Large intestine (tissue), 12 donors: ENCODE data around the gene PTPN14. TPM values are rescaled to one million over a fixed set of nuclear protein-coding genes. Genes with fewer than 3 reads are reported as not detected.
"Not testable (repeated sequence)": the region's sequence is repeated elsewhere in the genome, so short reads cannot be mapped to it uniquely, and the experiment has no call there.

Source experiments
- DNase-seq, 2 donors: peaks; one replicate each; pipeline versions ENCODE4 v3.0.0 to v3.0.0-alpha.2; 2013
- H3K27ac ChIP-seq: one replicate; pipeline ENCODE4 v1.5.1; 2013; ENCODE audit warnings: low read length
- H3K27me3 ChIP-seq: 2 replicates; pipeline ENCODE4 v1.6.1; 2013; ENCODE audit warnings: low read length; ENCODE audit not compliant: control insufficient read depth, insufficient read depth
- H3K36me3 ChIP-seq: 2 replicates; pipeline ENCODE4 v1.6.1; 2013; ENCODE audit warnings: low read length; ENCODE audit not compliant: control insufficient read depth, insufficient read depth
- H3K4me1 ChIP-seq: one replicate; pipeline ENCODE4 v1.6.1; 2013; ENCODE audit warnings: low read length; ENCODE audit not compliant: control insufficient read depth, insufficient read depth
- H3K4me3 ChIP-seq: one replicate; pipeline ENCODE4 v1.5.1; 2013; ENCODE audit warnings: low read length
- H3K9me3 ChIP-seq: one replicate; pipeline ENCODE4 v1.6.1; 2013; ENCODE audit warnings: mild to moderate bottlenecking, low read depth, low read length, moderate library complexity; ENCODE audit not compliant: control insufficient read depth
- WGBS: methylation state at CpG from one replicate; pipeline ENCODE4 v1.1.5; 2013; ENCODE audit warnings: low lambda C conversion rate; ENCODE audit not compliant: insufficient coverage; 5-methylcytosine and 5-hydroxymethylcytosine counted together
- long read RNA-seq, 11 donors: transcript quantifications; one replicate each; lab custom pipeline, GENCODE V29; 2026
- polyA plus RNA-seq: library from polyadenylated mRNA; unstranded; fragments of 120-200 nt; gene quantifications from one replicate; pipeline ENCODE4 v1.2.1, GENCODE V29; 2013

Gene PTPN14
- 10.2 TPM for polyA plus RNA-seq
- long read RNA-seq, donor 1 = 0 reads
- long read RNA-seq, donor 2 = 0 reads
- long read RNA-seq, donor 3 = 0 reads
- long read RNA-seq, donor 4 = 0 reads
- long read RNA-seq, donor 5 = 0 reads
- long read RNA-seq, donor 6, full-length matches to known transcripts = 1 of 1 reads
- long read RNA-seq, donor 6, partial matches to known transcripts = 0 of 1 reads
- long read RNA-seq, donor 6, other reads (novel, unspliced or antisense) = 0 of 1 reads
- long read RNA-seq, donor 7 = 0 reads
- long read RNA-seq, donor 8, full-length matches to known transcripts = 1 of 1 reads
- long read RNA-seq, donor 8, partial matches to known transcripts = 0 of 1 reads
- long read RNA-seq, donor 8, other reads (novel, unspliced or antisense) = 0 of 1 reads
- long read RNA-seq, donor 9 = 0 reads
- long read RNA-seq, donor 10, full-length matches to known transcripts = 1 of 1 reads
- long read RNA-seq, donor 10, partial matches to known transcripts = 0 of 1 reads
- long read RNA-seq, donor 10, other reads (novel, unspliced or antisense) = 0 of 1 reads
- long read RNA-seq, donor 11 = 0 reads

DNA sequence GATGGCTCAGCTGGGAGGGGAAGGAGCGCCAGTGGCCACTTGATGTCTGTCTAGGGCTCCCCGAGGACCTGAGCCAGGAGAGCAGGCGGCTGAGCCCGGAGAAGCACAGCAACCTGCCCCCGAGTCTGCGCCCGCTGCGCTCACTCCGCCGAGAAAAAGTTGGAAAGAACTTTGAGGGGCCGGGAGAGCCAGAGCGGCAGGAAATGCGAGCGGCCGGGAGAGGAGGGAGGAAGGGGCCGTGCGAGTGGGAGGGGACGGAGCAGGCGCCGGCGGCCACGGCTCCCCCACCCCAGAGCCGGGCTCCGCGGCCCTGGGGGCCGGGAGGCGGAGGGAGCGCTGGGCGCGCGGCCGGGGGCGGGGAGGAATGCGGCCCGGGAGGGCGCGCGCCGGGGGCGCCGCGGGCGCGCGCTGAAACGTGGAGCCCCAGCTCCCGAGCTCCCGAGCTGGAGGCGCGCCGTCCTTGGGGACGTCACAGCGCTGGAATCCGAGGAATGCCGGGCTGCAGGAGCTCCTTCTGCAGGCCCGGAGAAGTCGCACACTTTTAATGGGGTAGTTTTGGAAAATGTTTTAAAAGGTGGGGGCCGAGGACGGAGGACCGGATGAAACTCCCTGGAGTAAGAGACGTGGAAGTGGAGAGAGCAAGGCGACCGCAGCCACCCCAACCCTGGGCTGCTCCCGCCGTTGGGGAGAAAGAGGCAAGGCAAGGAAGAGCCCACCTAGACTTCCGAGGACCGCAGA lies at the start of gene PTPN14:
Gene PTPN14 (minus strand): TSS at position 167 of the 738 bp plus-strand sequence. CDS start 86,799 bp downstream, outside the sequence.
- H3K36me3 ChIP-seq = no peaks in the 10 kb centered on the region
- peak within 1 kb of the TSS; percentile 97 for H3K27ac ChIP-seq
- H3K27me3 ChIP-seq = no peaks in the 10 kb centered on the region
- H3K9me3 ChIP-seq = no peaks in the 10 kb centered on the region
- H3K4me3 ChIP-seq = peak within 1 kb of the TSS; percentile 96
- H3K4me1 ChIP-seq = peaks cover 12% of the 10 kb centered on the region
- no CpG with 5 or more reads among the region's 67 CpGs for WGBS
- DNase-seq = peak; percentile 94 to 96

DNA sequence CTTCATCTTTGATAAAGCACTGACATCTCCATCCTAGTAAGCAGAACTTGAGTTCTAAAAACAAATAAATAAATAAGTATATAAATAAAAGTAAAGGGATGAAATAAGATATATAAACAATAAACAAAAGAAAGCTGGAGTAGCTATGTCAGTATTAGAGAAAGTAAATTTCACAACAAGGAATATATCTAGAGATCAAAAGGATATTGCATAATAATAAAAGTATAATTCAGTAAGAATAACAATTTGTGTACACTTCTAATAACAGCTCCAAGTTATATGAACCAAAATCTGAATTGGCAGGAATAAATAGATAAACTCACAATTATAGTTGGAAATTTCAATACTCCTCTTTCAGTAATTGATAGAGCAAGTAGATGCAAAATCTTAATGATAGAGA lies 41.8 kb upstream of the PTPN14 start:
- Histone ChIP-seq H3K4me1 (no peaks in the 10 kb centered on the region), H3K4me3 (no peak overlapping the region), H3K27ac (no peak overlapping the region), H3K9me3 (no peaks in the 10 kb centered on the region), H3K27me3 (no peaks in the 10 kb centered on the region), H3K36me3 (no peaks in the 10 kb centered on the region)
- DNase-seq = no peak

DNA sequence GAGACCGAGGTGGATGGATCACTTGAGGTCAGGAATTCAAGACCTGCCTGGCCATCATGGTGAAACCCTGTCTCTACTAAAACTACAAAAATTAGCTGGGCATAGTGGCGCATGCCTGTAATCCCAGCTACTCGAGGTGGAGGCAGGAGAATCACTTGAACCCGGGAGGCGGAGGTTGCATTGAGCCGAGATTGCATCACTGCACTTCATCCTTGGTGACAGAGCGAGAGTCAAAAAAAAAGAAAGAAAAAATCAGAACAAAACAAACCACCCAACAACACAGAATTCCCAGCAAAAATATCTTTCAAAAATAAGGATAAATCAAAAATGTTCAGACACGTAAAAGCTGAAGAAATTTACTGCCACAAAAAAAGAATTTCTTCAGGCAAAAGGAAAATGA lies 40.5 kb upstream of the PTPN14 start:
- H3K4me3 ChIP-seq, H3K27ac ChIP-seq, H3K36me3 ChIP-seq, H3K9me3 ChIP-seq, H3K27me3 ChIP-seq, DNase-seq, H3K4me1 ChIP-seq: not testable (repeated sequence)
- WGBS = 100% methylated on average over 1 of the region's 8 CpGs

DNA sequence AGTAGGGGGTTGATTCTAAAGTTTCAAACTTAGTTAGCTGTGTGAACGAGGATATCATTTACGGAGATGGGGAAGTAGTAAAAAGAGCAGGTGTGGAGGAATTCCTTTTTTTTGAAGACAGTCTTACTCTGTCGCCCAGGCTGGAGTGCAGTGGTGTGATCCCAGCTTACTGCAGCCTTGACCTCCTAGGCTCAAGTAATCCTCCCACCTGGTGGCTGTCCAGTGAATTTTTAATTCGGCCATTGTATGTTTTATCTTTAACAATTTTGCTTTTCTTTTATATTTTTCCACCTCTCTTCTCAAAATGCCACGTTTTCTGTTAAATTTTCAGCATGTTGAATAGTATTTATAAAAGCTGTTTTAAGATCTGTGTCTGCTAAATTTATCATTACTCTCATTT lies 39.3 kb upstream of the PTPN14 start:
- H3K27me3 ChIP-seq = no peaks in the 10 kb centered on the region
- 89% methylated on average over 3 of the region's 5 CpGs for WGBS
- no peak overlapping the region for H3K27ac ChIP-seq
- H3K4me3 ChIP-seq = no peak overlapping the region
- H3K36me3 ChIP-seq = no peaks in the 10 kb centered on the region
- H3K4me1 ChIP-seq = no peaks in the 10 kb centered on the region
- no peak for DNase-seq
- no peaks in the 10 kb centered on the region for H3K9me3 ChIP-seq

DNA sequence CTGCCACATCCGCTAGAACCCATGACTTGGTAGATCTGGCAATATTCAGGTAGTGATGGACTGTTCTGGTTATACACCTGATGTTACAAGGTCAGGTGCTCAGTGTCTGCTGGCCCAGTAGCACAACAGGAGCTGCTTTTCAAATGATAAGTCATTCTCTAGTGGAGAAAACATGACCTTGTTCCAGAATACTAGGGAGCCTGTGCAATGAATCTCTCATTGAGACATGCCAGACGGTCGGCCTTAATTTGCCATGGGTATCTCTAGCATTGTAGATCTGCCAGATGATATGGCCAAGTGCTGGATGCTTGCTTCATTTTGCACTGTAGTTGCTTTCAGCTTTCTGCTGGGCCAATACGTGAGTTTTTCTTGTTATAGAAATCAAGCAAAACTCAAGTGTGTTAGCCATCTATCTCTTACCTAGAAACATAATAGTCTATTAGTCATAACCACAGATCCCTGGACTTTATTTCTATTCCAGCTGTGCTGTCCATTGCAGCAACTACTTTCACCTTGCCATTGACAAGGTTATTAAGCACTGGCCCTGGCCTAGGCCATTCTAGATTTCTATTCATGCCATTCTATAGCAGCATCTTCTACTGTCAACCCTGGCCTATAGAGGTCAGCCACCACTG lies 37.7 kb upstream of the PTPN14 start:
- WGBS = no CpG with 5 or more reads among the region's 4 CpGs
- Histone ChIP-seq H3K4me1 (no peaks in the 10 kb centered on the region), H3K4me3 (no peak overlapping the region), H3K36me3 (no peaks in the 10 kb centered on the region), H3K27me3 (no peaks in the 10 kb centered on the region), H3K9me3 (no peaks in the 10 kb centered on the region), H3K27ac (no peak overlapping the region)
- DNase-seq = no peak

DNA sequence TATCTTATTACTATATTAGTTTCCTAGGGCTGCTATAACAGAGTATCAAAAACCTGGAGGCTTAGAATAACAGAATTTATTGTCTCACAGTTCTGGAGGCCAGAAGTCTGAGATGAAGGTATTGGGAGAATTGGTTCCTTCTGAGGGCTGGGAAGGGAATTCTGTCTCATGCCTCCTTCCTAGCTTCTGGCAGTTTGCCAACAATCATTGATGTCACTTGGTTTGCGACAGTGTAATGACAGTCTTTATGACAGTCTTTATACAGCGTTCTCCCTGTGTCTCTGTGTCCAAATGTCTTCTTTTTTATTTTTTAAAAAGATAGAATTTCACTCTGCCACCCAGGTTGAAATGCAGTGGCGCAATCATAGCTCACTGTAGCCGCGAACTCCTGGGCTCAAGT lies 35.8 kb upstream of the PTPN14 start:
- no peak for DNase-seq
- Histone ChIP-seq H3K27me3 (no peaks in the 10 kb centered on the region), H3K4me1 (no peaks in the 10 kb centered on the region), H3K36me3 (no peaks in the 10 kb centered on the region), H3K27ac (no peak overlapping the region), H3K9me3 (no peaks in the 10 kb centered on the region), H3K4me3 (no peak overlapping the region)
- WGBS = 60% methylated on average over 2 of the region's 5 CpGs

DNA sequence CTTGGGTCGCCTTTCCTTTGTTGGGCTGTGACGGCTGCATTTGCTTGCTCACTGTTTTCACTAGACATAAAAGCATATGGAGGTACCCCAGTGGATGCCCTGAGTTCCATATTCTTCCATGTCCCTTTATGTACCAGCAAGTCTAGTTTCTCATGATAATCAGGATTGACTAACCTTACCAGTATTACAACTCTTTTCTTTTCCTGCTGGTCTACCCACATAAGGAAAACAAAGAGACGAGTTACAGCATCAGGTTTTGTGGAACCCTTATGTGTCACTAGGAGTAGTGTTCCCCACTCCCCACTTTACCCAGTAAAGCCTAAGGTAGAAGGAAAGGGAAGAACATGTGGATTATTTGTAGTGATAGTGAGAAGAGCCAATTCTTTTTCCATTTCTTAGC lies 35.2 kb upstream of the PTPN14 start:
- no CpG with 5 or more reads among the region's 3 CpGs for WGBS
- H3K9me3 ChIP-seq = no peaks in the 10 kb centered on the region

DNA sequence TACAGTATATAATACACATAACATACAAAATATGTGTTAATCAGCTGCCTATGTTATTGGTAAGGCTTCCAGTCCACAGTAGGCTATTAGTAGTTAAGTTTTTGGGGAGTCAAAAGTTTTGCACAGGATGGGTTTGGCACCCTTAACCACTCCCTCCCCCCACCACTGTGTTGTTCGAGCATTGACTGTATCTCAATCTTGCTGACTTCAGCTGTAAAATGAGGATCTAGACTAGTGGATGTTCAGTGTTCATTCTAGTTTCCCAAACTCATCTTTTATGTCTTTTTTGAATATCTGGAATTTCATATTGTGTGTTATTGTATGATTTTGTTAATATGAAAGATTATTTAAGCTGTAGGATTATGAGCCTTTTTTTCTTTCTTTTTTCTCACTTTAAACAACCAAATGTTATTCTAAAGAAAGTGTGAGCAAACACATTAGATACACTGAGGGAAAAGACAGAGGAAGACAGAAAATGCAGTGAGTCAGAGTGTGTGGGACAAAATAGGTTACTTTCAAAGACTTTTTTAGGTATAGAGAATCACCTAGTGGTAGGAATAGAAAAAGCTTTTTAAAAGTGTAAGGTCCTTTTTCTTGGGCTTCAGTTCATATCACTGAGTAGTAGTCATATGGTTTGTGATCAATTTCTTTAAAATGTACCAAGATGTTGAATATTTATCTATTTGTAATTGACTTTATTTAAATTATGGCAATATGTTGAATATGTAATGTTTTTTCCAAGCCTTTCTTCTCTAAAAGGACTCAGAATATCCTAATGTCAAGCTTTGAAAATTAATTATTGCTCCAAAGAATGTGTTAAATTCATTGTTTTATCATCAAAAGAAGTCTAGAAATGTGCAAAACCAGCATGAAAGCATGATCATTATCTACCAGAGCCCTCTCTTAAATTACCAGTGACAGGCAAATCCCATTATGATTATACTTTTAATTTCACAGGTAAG lies 33.7 kb upstream of the PTPN14 start:
- WGBS = 83% methylated on average over 1 of the region's 1 CpG
- no peaks in the 10 kb centered on the region for H3K9me3 ChIP-seq
- H3K27ac ChIP-seq = no peak overlapping the region
- DNase-seq = peak in 1 of 2 donors; percentile 24
- no peak overlapping the region for H3K4me3 ChIP-seq
- H3K36me3 ChIP-seq = no peaks in the 10 kb centered on the region
- H3K4me1 ChIP-seq = no peaks in the 10 kb centered on the region
- no peaks in the 10 kb centered on the region for H3K27me3 ChIP-seq

More for the DNA sequence above, 35.2 kb upstream of the PTPN14 start:
- no peaks in the 10 kb centered on the region for H3K27me3 ChIP-seq
- H3K36me3 ChIP-seq = no peaks in the 10 kb centered on the region
- no peak overlapping the region for H3K27ac ChIP-seq
- DNase-seq = no peak
- no peaks in the 10 kb centered on the region for H3K4me1 ChIP-seq
- H3K4me3 ChIP-seq = no peak overlapping the region

DNA sequence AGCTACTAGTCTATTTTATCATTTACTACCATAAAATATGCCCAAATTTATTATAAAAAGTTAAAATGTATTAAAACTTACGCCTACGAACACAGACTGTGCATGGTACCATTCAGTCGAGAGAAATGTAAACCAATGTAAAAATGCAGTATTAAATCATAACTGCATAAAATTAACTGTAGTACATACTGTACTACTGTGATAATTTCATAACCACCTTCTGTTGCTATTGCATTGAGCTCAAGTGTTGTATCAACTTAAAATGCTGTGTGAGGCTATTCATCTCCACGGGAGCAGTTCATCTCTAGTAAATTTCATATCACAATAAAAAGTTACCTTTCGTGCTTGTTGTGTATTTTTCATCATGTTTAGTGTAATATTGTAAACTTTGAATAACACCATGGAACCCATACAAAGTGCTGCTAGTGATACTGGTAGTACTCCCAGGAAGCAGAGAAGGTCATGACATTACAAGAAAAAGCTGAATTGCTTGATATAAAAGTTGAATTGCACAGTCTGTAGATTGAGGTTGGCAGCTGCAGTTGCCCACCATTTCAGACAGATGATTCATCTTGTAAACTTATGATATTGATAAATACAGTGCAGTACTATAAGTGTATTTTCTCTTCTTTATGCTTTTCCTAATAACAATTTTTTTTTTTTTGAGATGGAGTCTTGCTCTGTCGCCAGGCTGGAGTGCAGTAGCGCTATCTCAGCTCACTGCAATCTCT lies 32.6 kb upstream of the PTPN14 start:
- H3K27ac ChIP-seq = no peak overlapping the region
- no peak for DNase-seq

More for the DNA sequence above, 32.6 kb upstream of the PTPN14 start:
- Histone ChIP-seq H3K4me1 (no peaks in the 10 kb centered on the region), H3K27me3 (no peaks in the 10 kb centered on the region), H3K9me3 (no peaks in the 10 kb centered on the region), H3K36me3 (no peaks in the 10 kb centered on the region), H3K4me3 (no peak overlapping the region)
- WGBS = 82% methylated on average over 3 of the region's 7 CpGs
